MM.1S (cell line): ENCODE data around the gene JHY.

Experiments used
- DNase-seq: peaks from one replicate; pipeline ENCODE4 v3.0.0-alpha.2; 2015
- H2AFZ ChIP-seq: fragments of 300-600 bp; sonication (generic); 2 replicates; pipeline ENCODE4 v1.6.0; 2016; ENCODE audit warnings: antibody characterized with exemption, low read length
- H3F3A ChIP-seq: fragments of 300-600 bp; sonication (generic); 2 replicates; pipeline ENCODE4 v1.6.1; 2016; ENCODE audit warnings: mild to moderate bottlenecking, antibody characterized with exemption, low read length, moderate library complexity, mixed read lengths; ENCODE audit not compliant: insufficient read depth
- H3K27ac ChIP-seq: fragments of 300-600 bp; sonication (generic); 2 replicates; pipeline ENCODE4 v1.5.1; 2016; ENCODE audit warnings: mild to moderate bottlenecking, low read length
- H3K27me3 ChIP-seq: fragments of 300-600 bp; sonication (generic); replicated peaks from 2 replicates; pipeline ENCODE4 v1.6.0; 2016; ENCODE audit warnings: low read length; ENCODE audit not compliant: insufficient read depth
- H3K36me3 ChIP-seq: fragments of 300-600 bp; sonication (generic); replicated peaks from 2 replicates; pipeline ENCODE4 v1.6.1; 2016; ENCODE audit warnings: mild to moderate bottlenecking, low read length, mixed read lengths; ENCODE audit not compliant: insufficient read depth
- H3K4me1 ChIP-seq: fragments of 300-600 bp; sonication (generic); 2 replicates; pipeline ENCODE4 v1.6.1; 2016; ENCODE audit warnings: low read length, mixed read lengths
- H3K4me2 ChIP-seq: fragments of 300-600 bp; sonication (generic); 2 replicates; pipeline ENCODE4 v1.6.0; 2016; ENCODE audit warnings: low read depth, low read length
- H3K4me3 ChIP-seq: fragments of 300-600 bp; sonication (generic); 2 replicates; pipeline ENCODE4 v1.5.1; 2016; ENCODE audit warnings: low read length, mixed read lengths
- H3K79me2 ChIP-seq: fragments of 300-600 bp; sonication (generic); 2 replicates; pipeline ENCODE4 v1.6.1; 2016; ENCODE audit warnings: mixed run types, low read length, mixed read lengths
- H3K9ac ChIP-seq: fragments of 300-600 bp; sonication (generic); 2 replicates; pipeline ENCODE4 v1.6.1; 2016; ENCODE audit warnings: low read length, mixed read lengths
- H3K9me2 ChIP-seq: fragments of 300-600 bp; sonication (generic); replicated peaks from 2 replicates; pipeline ENCODE4 v1.6.1; 2016; ENCODE audit warnings: mild to moderate bottlenecking, low read length, mixed read lengths; ENCODE audit not compliant: insufficient read depth
- H3K9me3 ChIP-seq: fragments of 300-600 bp; sonication (generic); replicated peaks from 2 replicates; pipeline ENCODE4 v1.6.1; 2016; ENCODE audit warnings: mild to moderate bottlenecking, low read length, mixed read lengths; ENCODE audit not compliant: insufficient read depth
- H4K20me1 ChIP-seq: fragments of 300-600 bp; sonication (generic); 2 replicates; pipeline ENCODE4 v1.6.1; 2016; ENCODE audit warnings: mild to moderate bottlenecking, low read length, moderate library complexity, mixed read lengths; ENCODE audit not compliant: insufficient read depth
- EZH2 ChIP-seq: fragments of 300-600 bp; sonication (generic); optimal IDR thresholded peaks from 2 replicates; pipeline ENCODE3; 2017; ENCODE audit warnings: low read depth, mild to moderate bottlenecking, antibody characterized with exemption, low read length, mixed read lengths
- EZH2phosphoT487 ChIP-seq: fragments of 300-600 bp; sonication (generic); IDR thresholded peaks from 2 replicates; pipeline ENCODE4 v1.6.1; 2018; ENCODE audit warnings: antibody characterized with exemption, low read length
- TF ChIP-seq, protein P1 (sequence below): fragments of 300-600 bp; sonication (generic); IDR thresholded peaks from 2 replicates; pipeline ENCODE4 v1.5.1; 2016; ENCODE audit warnings: antibody characterized with exemption, low read length, mixed read lengths

JHY gene

DNA sequence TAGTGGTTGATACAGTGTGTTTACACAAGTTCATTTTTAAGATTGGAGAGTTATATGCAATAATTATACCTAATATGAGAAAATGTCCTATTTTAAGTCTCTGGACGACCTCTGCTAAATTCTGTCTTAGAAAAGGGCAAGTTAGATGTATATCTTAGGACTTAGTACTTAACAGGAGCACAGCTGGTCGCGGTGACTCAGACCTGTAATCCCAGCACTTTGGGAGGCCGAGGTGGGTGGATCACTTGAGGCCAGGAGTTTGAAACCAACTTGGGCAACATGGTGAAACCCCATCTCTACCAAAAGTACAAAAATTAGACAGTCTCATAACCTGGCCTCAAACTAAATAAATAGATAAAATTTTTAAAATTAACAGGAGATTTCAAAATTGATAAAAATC, 71.9 kb downstream of the JHY start:
- no peak overlapping the region for H3K27ac ChIP-seq
- no peak overlapping the region for H3K9ac ChIP-seq
- H3K79me2 ChIP-seq: no peaks in the 10 kb centered on the region
- H3K4me3 ChIP-seq: no peak overlapping the region
- DNase-seq: no peak
- no peaks in the 10 kb centered on the region for H3K36me3 ChIP-seq
- no peaks in the 10 kb centered on the region for H3K27me3 ChIP-seq
- no peak overlapping the region for H2AFZ ChIP-seq
- no peaks in the 10 kb centered on the region for H3K4me1 ChIP-seq
- no peaks in the 10 kb centered on the region for H3F3A ChIP-seq
- no peak for TF ChIP-seq EZH2phosphoT487
- TF ChIP-seq, protein P1, sequence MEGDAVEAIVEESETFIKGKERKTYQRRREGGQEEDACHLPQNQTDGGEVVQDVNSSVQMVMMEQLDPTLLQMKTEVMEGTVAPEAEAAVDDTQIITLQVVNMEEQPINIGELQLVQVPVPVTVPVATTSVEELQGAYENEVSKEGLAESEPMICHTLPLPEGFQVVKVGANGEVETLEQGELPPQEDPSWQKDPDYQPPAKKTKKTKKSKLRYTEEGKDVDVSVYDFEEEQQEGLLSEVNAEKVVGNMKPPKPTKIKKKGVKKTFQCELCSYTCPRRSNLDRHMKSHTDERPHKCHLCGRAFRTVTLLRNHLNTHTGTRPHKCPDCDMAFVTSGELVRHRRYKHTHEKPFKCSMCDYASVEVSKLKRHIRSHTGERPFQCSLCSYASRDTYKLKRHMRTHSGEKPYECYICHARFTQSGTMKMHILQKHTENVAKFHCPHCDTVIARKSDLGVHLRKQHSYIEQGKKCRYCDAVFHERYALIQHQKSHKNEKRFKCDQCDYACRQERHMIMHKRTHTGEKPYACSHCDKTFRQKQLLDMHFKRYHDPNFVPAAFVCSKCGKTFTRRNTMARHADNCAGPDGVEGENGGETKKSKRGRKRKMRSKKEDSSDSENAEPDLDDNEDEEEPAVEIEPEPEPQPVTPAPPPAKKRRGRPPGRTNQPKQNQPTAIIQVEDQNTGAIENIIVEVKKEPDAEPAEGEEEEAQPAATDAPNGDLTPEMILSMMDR: no peak
- TF ChIP-seq EZH2: no peak
- H3K4me2 ChIP-seq: no peak overlapping the region
- no peaks in the 10 kb centered on the region for H4K20me1 ChIP-seq
- no peaks in the 10 kb centered on the region for H3K9me3 ChIP-seq
- H3K9me2 ChIP-seq: no peaks in the 10 kb centered on the region

DNA sequence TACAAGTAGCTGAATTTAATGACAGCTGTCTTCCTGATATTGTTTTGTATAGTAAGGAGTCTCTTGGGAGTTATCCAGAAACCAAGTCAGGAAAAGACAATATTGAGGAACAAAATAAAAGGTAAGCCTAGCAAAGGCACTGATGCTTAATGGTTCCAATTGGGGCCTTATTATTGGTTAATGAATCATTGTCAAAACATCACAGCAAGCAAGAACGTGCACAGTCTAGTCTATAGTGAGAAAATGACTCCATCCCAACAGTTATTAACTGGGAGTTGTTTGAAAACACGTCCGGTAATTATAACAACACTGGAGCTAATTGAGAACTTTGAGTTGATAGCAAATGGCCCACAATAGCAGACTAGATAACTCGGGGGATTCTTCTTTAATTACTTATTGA, 81.4 kb downstream of the JHY start:
- Histone ChIP-seq H3K4me3 (no peak overlapping the region), H2AFZ (no peak overlapping the region), H3K27me3 (no peaks in the 10 kb centered on the region)

DNA sequence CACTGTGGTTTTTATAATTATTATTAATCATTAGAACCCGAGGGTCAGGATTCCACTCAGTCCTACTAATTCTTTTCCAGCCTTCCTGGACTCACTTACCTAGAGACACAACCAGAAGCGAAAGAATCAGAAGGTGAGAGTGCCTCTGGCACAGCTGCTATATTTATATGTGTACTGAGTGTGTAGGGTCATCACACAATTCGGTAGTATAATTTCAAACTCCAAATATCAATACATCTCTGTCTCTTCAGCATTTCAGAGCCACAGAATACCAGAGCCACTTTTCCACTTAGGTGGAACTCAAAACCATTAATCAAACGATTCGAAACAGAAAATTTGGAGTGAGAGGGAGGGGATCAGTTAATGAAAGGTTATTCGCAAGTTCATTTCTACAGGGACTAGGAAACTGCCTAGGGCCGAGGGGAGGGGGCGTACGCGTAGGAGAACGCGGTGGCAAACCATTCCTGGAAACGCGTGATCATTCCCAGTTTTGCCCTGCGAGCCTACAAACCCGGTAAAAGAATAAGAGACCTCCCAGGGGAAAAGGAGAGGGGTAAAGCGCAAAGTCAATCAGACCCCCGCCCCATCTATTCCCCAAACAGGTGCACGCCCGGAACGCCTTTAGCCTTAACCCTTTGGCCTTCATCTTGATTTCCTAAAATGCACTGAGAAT, 93.6 kb downstream of the JHY start:
- Histone ChIP-seq H3K9me3 (no peaks in the 10 kb centered on the region), H3K79me2 (no peaks in the 10 kb centered on the region), H3F3A (no peaks in the 10 kb centered on the region), H3K36me3 (no peaks in the 10 kb centered on the region), H4K20me1 (no peaks in the 10 kb centered on the region), H3K9me2 (no peaks in the 10 kb centered on the region), H3K9ac (no peak overlapping the region), H3K4me1 (no peaks in the 10 kb centered on the region), H3K27me3 (peaks cover 55% of the 10 kb centered on the region), H3K27ac (no peak overlapping the region), H3K4me2 (no peak overlapping the region), H3K4me3 (no peak overlapping the region), H2AFZ (no peak overlapping the region)
- TF ChIP-seq EZH2phosphoT487 (no peak), EZH2 (no peak)
- TF ChIP-seq, protein P1: no peak
- DNase-seq: no peak

More for the DNA sequence above, 81.4 kb downstream of the JHY start:
- Histone ChIP-seq H4K20me1 (no peaks in the 10 kb centered on the region), H3K27ac (no peak overlapping the region), H3K9me2 (no peaks in the 10 kb centered on the region), H3K9ac (no peak overlapping the region), H3K4me2 (no peak overlapping the region), H3F3A (no peaks in the 10 kb centered on the region), H3K36me3 (no peaks in the 10 kb centered on the region), H3K9me3 (no peaks in the 10 kb centered on the region), H3K4me1 (no peaks in the 10 kb centered on the region), H3K79me2 (no peaks in the 10 kb centered on the region)
- DNase-seq: no peak
- no peak for TF ChIP-seq EZH2
- TF ChIP-seq EZH2phosphoT487: no peak
- TF ChIP-seq, protein P1: no peak
